SH-SY5Y (cell line): ENCODE data around the gene C4BPB.

ENCODE experiments used
- GATA2 ChIP-seq: IDR thresholded peaks from 2 replicates; pipeline ENCODE4 v1.6.1; 2011; ENCODE audit warnings: mild to moderate bottlenecking, low read depth, low read length
- GATA3 ChIP-seq: IDR thresholded peaks from 2 replicates; pipeline ENCODE4 v1.6.1; 2011; ENCODE audit warnings: low read depth, mild to moderate bottlenecking, low read length, moderate library complexity

DNA sequence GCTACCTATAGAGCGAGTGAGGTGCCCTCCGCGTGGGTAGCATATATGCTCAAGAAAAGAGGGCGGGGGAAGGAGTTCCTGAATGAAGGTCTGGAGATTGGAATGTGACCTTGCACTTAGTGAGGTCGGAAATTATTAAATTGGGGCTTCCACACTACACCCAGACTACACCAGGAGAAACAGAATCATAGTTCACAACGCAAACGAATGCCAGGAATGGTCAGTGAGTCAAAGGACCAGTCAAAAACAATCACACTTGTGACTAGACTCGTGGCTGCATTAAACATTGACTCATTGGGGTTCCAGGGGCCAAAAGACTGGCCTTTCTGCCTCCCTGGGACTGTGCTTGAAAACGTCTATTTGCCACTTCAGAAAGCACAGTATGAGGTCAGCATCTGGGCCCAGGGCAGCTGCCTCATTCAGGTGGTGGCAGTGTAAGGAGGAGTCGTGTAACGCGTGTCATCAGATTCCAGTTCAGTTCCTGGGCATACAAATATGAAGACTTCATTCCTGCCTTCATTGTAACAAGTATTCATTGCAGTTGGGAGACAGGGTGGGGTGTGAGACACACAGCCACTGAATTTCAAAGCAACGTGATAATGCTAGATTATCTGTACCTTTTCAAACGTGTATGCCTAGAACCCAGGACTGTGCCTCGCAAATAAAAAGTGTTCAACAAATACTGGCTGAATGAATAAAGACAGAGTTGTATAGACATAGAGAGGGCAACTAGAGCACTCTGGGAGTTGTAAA lies 37.3 kb upstream of the C4BPB start, which contains the start of gene YOD1:
- TF ChIP-seq GATA3: no peak
- TF ChIP-seq GATA2: no peak
